GM19438 (cell line): ENCODE measurements around the gene IL4.
"Not testable (repeated sequence)": the region's sequence is repeated elsewhere in the genome, so short reads cannot be mapped to it uniquely, and the experiment has no call there.

Source experiments
- ATAC-seq: cut with Tn5 transposase; IDR thresholded peaks from one replicate; pipeline ENCODE4 v1.9.1; 2021; ENCODE audit warnings: low read depth; ENCODE audit not compliant: unreplicated experiment

IL4 gene

DNA sequence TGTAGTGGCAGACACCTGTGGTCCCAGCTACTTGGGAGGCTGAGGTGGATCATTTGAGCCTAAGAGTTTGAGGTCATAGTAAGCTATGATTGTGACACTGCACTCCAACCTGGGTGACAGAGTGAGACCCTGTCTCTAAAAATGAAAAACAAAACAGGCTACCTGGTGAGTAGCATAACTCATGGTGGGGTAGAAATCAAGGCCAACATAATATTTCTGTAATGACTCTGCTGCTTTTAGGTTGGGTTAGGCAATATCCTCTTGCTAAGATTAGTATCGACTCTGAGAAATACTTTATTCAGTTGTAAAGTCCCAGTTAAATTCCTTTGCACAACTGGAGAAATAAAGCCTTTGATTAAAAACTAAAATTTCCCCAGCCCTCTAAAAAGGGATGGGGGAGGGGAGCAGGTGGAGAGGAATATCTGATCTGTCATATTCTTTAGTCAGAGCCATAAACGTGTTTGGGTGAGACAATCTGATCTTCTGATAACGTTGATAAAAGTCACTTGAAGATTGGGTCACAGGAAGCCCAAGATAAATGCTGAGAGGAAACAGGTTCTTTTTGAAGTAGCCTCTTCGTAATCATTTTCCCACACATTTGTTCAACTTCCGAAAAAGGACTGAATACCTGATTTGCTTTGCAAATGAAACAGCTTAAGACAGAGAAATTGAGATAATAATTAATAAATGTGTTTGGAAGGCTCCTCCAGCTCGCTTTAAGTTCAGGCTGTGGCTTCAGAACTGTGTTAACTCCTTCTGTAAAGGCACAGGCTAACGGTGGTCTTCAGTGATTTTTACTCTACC lies 14.9 kb downstream of the IL4 start:
- no peak for ATAC-seq

DNA sequence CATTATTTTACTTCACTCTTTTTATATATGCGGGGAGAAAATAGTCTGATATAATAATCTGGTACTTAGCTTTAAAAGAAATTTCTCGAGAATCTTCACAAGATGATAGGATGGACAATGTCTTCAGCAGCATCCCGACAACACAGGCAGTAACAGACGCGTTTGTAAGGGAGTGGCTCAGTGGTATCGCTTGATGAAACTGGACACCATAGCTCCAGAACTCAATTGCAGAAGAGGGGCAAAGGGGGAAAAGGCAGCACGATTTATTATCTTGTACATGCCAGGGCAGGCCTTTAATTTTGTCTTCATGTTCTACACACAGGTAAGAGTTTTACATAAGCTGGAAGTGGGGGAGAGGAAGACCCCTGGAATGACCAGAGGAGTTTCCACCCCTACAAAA lies 15.7 kb downstream of the IL4 start:
- ATAC-seq: no peak

DNA sequence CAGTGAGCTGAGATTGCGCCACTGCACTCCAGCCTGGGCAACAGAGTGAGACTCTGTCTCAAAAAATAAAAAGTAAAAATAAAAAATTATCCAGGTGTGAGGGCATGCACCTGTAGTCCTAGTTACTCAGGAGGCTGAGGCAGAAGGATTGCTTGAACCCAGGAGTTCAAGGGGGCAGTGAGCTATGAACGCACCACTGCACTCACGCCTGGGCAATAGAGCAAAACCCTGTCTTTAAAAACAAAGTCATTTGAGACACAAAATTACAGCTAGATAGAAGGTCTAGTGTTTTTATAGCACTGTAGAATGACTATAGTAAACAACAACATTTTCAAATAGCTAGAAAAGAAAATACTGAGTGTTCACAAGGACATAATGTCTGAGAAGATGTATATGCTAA lies 16.4 kb downstream of the IL4 start:
- no peak for ATAC-seq

GRCh38 chr5:132691755-132692631 lies 18.2 kb downstream of the IL4 start:
- not testable (repeated sequence) for ATAC-seq

DNA sequence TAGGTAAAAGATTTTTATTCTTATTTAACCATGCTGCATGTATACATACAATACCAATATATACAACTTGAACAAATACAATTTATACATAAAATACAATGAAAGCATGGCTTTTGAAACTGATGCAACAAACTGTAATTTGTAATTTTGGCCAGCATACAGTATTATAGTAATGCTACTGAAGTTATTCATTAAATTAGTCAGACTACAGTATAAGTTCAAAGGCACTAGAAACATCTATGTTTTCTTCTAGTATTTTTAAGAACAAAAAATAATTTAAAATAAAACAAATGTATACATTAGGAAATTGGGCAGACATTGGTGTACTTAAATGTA lies 18.8 kb downstream of the IL4 start:
- ATAC-seq: no peak

- ATAC-seq: no peak
These were observed 22.2 kb downstream of the IL4 start for GRCh38 chr5:132695956-132696355.

DNA sequence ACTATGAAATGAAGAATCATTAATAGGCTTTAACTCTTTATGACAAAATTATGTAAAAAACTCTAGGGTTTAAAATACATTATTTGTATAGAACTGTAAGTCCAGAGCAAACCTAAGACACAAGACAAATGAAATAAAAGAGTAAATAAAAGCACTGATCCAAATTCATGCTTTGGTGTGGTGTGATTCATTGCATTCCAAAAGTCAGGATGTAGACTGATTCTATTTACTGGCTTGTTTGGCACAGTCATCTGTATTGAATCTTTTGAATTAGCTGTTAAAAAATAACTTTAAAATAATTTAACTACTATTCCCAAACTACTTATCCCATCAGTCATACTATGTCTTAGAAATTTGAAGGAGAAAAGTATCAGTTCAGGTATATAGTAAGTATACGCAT lies 31.1 kb downstream of the IL4 start:
- no peak for ATAC-seq

GRCh38 chr5:132708645-132709044 lies 34.9 kb downstream of the IL4 start:
- ATAC-seq: no peak

DNA sequence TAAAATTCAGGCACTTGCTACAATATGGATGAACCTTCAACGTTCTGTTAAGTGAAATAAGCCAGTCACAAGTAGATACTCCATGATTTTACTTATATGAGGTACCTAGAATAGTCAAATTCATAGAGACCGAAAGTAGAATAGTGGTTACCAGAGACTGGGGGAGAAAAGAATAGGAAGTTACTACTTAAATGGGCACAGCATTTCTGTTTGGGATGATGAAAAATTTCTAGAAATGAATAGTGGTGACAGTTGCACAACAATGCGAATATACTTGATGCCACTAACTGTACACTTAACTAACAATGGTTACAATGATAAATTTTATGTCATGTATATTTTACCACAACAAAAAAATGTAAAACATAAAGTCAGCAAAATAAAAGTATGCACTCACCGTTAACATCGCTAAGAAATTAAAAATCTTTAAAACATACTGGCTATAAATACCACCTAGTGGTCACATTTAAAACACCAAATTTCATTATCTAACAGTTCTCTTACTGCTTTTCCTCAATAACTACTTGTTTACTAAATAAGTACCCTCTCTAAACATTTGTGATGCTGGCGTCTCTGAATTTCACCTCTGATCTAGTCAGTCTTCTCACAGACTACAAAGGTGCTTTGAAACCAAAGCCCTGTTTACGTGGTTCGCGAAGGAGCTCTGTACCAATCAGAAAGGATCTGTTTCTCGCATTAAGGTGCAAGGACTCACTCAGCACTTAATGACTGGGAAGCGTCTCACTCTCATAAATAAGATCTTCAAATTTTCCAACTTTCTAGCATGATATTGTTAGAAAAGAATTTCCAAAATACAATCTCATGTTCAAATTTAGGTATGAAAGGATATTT lies 40.9 kb downstream of the IL4 start:
- no peak for ATAC-seq

- no peak for ATAC-seq
These were observed 44.9 kb downstream of the IL4 start for GRCh38 chr5:132718544-132719312.

GRCh38 chr5:132725745-132726144 lies 52.0 kb downstream of the IL4 start:
- no peak for ATAC-seq

DNA sequence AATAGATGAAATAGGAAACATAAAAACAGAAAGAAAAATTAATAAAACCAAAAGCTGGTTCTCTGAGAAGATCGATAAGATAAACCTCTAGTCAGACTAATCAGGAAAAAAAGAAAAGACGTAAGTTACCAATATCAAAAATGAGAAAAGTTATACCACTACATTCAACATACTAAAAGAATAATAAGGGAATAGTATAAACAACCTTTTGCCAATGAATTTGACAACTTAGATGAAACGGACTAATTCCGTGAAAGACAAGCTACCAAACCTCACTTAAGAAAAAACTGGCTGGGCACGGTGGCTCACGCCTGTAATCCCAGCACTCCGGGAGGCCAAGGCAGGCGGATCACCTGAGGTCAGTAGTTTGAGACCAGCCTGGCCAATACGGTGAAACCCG lies 56.1 kb downstream of the IL4 start:
- ATAC-seq: no peak
